ENCODE measurements around the gene SLCO2B1. TPM values are rescaled to one million over a fixed set of nuclear protein-coding genes. Genes with fewer than 3 reads are reported as not detected.

The SLCO2B1 gene
- total RNA-seq, 1 experiment from 2014 or later = 1.0 TPM

DNA sequence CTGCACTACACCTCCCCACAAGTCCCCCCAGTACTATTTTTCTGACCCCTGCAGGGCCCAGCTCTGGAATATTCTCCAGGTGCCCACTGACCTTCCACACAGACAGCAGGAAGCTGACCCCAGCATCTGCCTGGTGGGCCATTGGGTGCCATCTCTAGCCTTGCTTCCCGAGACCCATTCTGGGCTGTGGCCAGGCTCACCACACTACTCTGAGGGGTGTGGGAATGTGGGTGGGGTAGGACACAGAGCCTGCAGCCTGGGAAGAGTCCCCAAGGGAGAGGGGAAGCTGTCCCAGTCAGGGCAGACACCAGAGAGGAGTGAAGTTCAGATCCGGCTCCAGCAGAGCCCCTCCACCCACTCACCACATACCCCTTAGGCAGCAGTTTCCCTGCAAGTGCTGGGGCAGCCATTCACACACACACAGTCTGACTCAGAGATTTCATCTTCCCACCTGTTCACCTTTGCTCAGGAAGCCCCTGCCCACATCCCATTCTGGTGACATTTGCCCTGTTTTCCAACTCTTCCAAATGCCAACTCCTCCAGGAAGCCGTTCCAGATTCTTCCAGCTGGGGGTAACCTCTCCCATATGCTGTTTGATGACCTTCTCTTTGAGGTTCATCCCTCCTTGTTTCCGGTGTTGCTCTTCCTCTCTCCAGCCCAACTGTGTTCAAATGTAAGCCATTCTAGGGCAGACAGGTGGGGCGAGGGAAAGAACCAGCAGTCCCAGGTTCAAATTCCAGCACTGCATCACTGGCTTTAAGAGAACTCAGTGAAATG lies 1.9 kb downstream of the SLCO2B1 start:
- no peak for DNase-seq (ENCODE audit: low spot score)
- TF ChIP-seq EZH2 (IDR thresholded peaks at IDR 0.05; ENCODE audit: borderline replicate concordance, low read depth, low read length, poor library complexity, severe bottlenecking) = no peak
- TF ChIP-seq, protein P1, sequence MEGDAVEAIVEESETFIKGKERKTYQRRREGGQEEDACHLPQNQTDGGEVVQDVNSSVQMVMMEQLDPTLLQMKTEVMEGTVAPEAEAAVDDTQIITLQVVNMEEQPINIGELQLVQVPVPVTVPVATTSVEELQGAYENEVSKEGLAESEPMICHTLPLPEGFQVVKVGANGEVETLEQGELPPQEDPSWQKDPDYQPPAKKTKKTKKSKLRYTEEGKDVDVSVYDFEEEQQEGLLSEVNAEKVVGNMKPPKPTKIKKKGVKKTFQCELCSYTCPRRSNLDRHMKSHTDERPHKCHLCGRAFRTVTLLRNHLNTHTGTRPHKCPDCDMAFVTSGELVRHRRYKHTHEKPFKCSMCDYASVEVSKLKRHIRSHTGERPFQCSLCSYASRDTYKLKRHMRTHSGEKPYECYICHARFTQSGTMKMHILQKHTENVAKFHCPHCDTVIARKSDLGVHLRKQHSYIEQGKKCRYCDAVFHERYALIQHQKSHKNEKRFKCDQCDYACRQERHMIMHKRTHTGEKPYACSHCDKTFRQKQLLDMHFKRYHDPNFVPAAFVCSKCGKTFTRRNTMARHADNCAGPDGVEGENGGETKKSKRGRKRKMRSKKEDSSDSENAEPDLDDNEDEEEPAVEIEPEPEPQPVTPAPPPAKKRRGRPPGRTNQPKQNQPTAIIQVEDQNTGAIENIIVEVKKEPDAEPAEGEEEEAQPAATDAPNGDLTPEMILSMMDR (conservative IDR thresholded peaks at IDR 0.05; ENCODE audit: low read depth, low read length) = no peak
- Histone ChIP-seq H3K4me1 (ENCODE audit: insufficient read depth, low read length, poor library complexity, severe bottlenecking) (no peaks in the 10 kb centered on the region), H3K27ac (ENCODE audit: low read depth, low read length, poor library complexity, severe bottlenecking) (no peak overlapping the region), H3K36me3 (ENCODE audit: insufficient read depth, low read length, poor library complexity, severe bottlenecking) (no peaks in the 10 kb centered on the region), H3K4me3 (ENCODE audit: low read depth, low read length, poor library complexity, severe bottlenecking) (no peak overlapping the region), H3K27me3 (replicated peaks; ENCODE audit: insufficient read depth, low read depth, low read length, poor library complexity) (no peaks in the 10 kb centered on the region), H3K9me3 (ENCODE audit: low read depth, low read length, poor library complexity, severe bottlenecking) (no peaks in the 10 kb centered on the region)
- CTCF ChIA-PET = interaction anchor here (0.6 to 1.3 kb wide), 2 partner anchors 8 to 52 kb away, joined by 4 read pairs; no protein-coding TSS in a partner anchor
- BruUV-seq (replicated peaks) = no TSS peak
- POLR2A ChIA-PET (ENCODE audit: low non-redundant PET) = no interaction called here
- intact Hi-C loops (cut with micrococcal nuclease; ENCODE audit: unreplicated experiment) = no loop called here

DNA sequence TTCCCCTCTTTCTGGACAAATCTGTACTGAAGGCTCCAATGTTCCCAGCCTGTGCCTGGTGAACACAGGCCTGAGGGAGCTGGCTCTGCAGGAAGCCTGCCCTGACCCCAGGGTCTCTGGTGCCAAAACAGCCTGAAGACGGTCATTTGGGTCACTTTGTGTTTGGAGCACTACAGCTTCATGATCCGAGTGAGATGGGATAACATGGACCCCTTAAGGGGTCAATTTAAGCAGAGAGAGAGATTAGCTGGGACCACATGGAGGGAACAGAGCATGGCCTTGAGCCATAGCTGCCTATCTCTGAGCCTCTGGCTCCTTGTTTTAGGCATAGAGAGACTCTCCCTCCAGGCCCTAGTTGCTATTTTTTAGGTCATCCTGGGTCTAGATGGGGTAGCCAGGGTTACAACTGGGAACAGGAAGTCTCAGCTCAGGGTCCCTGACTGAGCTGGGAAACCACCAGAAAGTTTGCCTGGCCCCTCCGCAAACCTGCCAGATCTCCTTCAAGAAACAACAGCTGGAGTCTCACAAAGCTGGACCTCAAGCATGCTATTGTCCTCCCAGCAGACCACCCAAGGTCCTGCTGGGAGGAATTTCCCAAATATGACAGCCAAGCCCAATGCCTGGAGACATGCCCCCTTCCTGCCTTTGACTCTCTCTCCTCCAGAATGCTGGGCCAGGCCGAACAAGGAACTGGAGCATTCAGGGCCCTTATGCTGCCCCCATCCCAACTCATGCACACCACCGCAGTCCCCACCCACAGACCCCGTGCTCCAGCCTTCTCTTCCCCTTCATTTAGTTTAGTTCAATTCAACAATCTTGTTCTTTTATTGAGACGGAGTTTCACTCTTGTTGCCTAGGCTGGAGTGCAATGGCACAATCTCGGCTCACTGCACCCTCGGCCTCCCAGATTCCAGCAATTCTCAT lies 4.0 kb downstream of the SLCO2B1 start:
- ChIA-PET CTCF (interaction anchor here (1.0 kb wide), 1 partner anchor 50 kb away, joined by 3 read pairs; no protein-coding TSS in a partner anchor), POLR2A (ENCODE audit: low non-redundant PET) (no interaction called here)
- Histone ChIP-seq H3K27me3 (replicated peaks; ENCODE audit: insufficient read depth, low read depth, low read length, poor library complexity) (no peaks in the 10 kb centered on the region), H3K4me1 (ENCODE audit: insufficient read depth, low read length, poor library complexity, severe bottlenecking) (no peaks in the 10 kb centered on the region), H3K9me3 (ENCODE audit: low read depth, low read length, poor library complexity, severe bottlenecking) (no peaks in the 10 kb centered on the region), H3K27ac (ENCODE audit: low read depth, low read length, poor library complexity, severe bottlenecking) (no peak overlapping the region), H3K36me3 (ENCODE audit: insufficient read depth, low read length, poor library complexity, severe bottlenecking) (no peaks in the 10 kb centered on the region), H3K4me3 (ENCODE audit: low read depth, low read length, poor library complexity, severe bottlenecking) (no peak overlapping the region)
- no TSS peak for BruUV-seq (replicated peaks)
- intact Hi-C loops (cut with micrococcal nuclease; ENCODE audit: unreplicated experiment) = no loop called here
- DNase-seq (ENCODE audit: low spot score) = no peak
- TF ChIP-seq, protein P1 (conservative IDR thresholded peaks at IDR 0.05; ENCODE audit: low read depth, low read length) = no peak
- no peak for TF ChIP-seq EZH2 (IDR thresholded peaks at IDR 0.05; ENCODE audit: borderline replicate concordance, low read depth, low read length, poor library complexity, severe bottlenecking)

DNA sequence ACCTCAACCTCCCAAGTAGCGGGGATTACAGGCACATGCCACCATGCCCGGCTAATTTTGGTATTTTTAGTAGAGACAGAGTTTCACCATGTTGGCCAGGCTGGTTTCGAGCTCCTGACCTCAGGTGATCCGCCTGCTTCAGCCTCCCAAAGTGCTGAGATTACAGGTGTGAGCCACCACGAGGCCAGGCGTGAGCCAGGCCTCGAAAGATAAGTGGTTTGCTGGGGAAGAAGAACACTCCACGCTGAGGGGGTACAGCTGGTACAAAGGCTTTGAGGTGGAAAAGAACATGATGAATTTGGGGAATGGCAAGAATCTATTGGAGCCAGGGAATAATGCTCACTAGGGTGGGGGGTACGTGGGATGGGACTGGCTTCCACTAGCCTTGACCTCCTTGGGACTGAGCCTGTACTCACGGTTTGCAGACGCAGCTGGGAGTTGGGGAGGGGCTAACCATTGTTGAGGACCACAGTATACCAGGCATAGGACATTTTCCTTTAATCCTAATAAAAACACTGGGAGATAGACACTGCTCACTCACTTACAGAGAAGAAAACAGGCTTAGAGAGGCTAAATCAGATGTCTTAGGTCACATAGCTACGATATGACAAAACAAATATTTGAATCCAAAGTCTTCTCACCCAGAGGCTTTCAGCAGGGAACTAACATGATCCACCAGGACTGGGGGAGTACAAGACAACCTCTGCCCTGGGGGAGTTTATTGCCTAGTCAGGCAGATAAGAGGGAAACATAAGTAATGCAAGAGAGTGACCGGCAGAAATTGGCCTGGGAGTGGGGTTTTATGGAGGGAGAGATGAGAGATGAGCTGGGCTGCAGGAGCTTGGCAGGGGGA lies 4.9 kb downstream of the SLCO2B1 start:
- no peak overlapping the region for H3K4me3 ChIP-seq (ENCODE audit: low read depth, low read length, poor library complexity, severe bottlenecking)
- H3K36me3 ChIP-seq (ENCODE audit: insufficient read depth, low read length, poor library complexity, severe bottlenecking) = no peaks in the 10 kb centered on the region
- no peak for TF ChIP-seq EZH2 (IDR thresholded peaks at IDR 0.05; ENCODE audit: borderline replicate concordance, low read depth, low read length, poor library complexity, severe bottlenecking)
- TF ChIP-seq, protein P1 (conservative IDR thresholded peaks at IDR 0.05; ENCODE audit: low read depth, low read length) = no peak
- H3K27ac ChIP-seq (ENCODE audit: low read depth, low read length, poor library complexity, severe bottlenecking) = no peak overlapping the region
- ChIA-PET POLR2A (ENCODE audit: low non-redundant PET) (no interaction called here), CTCF (no interaction called here)
- intact Hi-C loops (cut with micrococcal nuclease; ENCODE audit: unreplicated experiment) = no loop called here
- no peaks in the 10 kb centered on the region for H3K4me1 ChIP-seq (ENCODE audit: insufficient read depth, low read length, poor library complexity, severe bottlenecking)
- no peak for DNase-seq (ENCODE audit: low spot score)
- BruUV-seq (replicated peaks) = no TSS peak
- no peaks in the 10 kb centered on the region for H3K9me3 ChIP-seq (ENCODE audit: low read depth, low read length, poor library complexity, severe bottlenecking)
- H3K27me3 ChIP-seq (replicated peaks; ENCODE audit: insufficient read depth, low read depth, low read length, poor library complexity) = no peaks in the 10 kb centered on the region

Measured in A673 (cell line).